Mucosa of stomach (tissue), 1 donor: ENCODE measurements around the gene GNG5.
A peak's percentile ranks its signal among the peaks of the same experiment; 100 is the strongest.

ENCODE experiments used
- H3K27me3 ChIP-seq: one replicate; pipeline ENCODE4 v1.7.0; 2013; ENCODE audit warnings: mild to moderate bottlenecking, low read length; ENCODE audit not compliant: control insufficient read depth, insufficient read depth
- H3K36me3 ChIP-seq: one replicate; pipeline ENCODE4 v1.7.0; 2013; ENCODE audit warnings: low read length; ENCODE audit not compliant: control insufficient read depth, insufficient read depth
- H3K4me1 ChIP-seq: one replicate; pipeline ENCODE4 v1.7.0; 2013; ENCODE audit warnings: mild to moderate bottlenecking, low read length; ENCODE audit not compliant: control insufficient read depth, insufficient read depth
- H3K4me3 ChIP-seq: one replicate; pipeline ENCODE4 v1.7.0; 2013; ENCODE audit warnings: low read length
- H3K9ac ChIP-seq: one replicate; pipeline ENCODE4 v1.7.0; 2013; ENCODE audit warnings: mild to moderate bottlenecking, low read length, moderate library complexity
- H3K9me3 ChIP-seq: one replicate; pipeline ENCODE4 v1.7.0; 2013; ENCODE audit warnings: mild to moderate bottlenecking, low read length, moderate library complexity; ENCODE audit not compliant: control insufficient read depth
- donor health status: Pancreatic carcinoma.

Gene GNG5

GRCh38 chr1:84506729-84507453 lies 510 bp upstream of the GNG5 start:
- no peaks in the 10 kb centered on the region for H3K4me1 ChIP-seq
- no peaks in the 10 kb centered on the region for H3K36me3 ChIP-seq
- no peaks in the 10 kb centered on the region for H3K27me3 ChIP-seq
- H3K4me3 ChIP-seq, result peak overlapping the region; percentile 71
- H3K9me3 ChIP-seq, result no peaks in the 10 kb centered on the region
- peak overlapping the region; percentile 86 for H3K9ac ChIP-seq

- H3K9me3 ChIP-seq, result no peaks in the 10 kb centered on the region
- peaks cover 2% of the 10 kb centered on the region for H3K4me1 ChIP-seq
- no peaks in the 10 kb centered on the region for H3K36me3 ChIP-seq
- peak overlapping the region; percentile 71 for H3K4me3 ChIP-seq
- H3K9ac ChIP-seq, result peak overlapping the region; percentile 86
- H3K27me3 ChIP-seq, result no peaks in the 10 kb centered on the region
Measured at GRCh38 chr1:84505493-84506001, 834 bp downstream of the GNG5 start.

- H3K9ac ChIP-seq, result peak overlapping the region; percentile 86
- H3K36me3 ChIP-seq, result no peaks in the 10 kb centered on the region
- H3K27me3 ChIP-seq, result no peaks in the 10 kb centered on the region
- H3K4me3 ChIP-seq, result peak overlapping the region; percentile 71
- peaks cover 4% of the 10 kb centered on the region for H3K4me1 ChIP-seq
- no peaks in the 10 kb centered on the region for H3K9me3 ChIP-seq
Measured at GRCh38 chr1:84504580-84505492, 1.5 kb downstream of the GNG5 start.

GRCh38 chr1:84502927-84503326 lies 3.5 kb downstream of the GNG5 start:
- Histone ChIP-seq H3K27me3 (no peaks in the 10 kb centered on the region), H3K4me1 (peaks cover 4% of the 10 kb centered on the region)

GRCh38 chr1:84497631-84498275 lies 8.6 kb downstream of the GNG5 start:
- peaks cover 9% of the 10 kb centered on the region for H3K4me1 ChIP-seq

More at GRCh38 chr1:84502927-84503326, 3.5 kb downstream of the GNG5 start:
- Histone ChIP-seq H3K4me3 (no peak overlapping the region), H3K9ac (no peak overlapping the region), H3K9me3 (no peaks in the 10 kb centered on the region), H3K36me3 (peaks cover under 1% of the 10 kb centered on the region)

GRCh38 chr1:84496498-84496897 lies 9.9 kb downstream of the GNG5 start:
- H3K4me3 ChIP-seq, result no peak overlapping the region
- peaks cover 9% of the 10 kb centered on the region for H3K4me1 ChIP-seq
- no peak overlapping the region for H3K9ac ChIP-seq
- H3K36me3 ChIP-seq, result peaks cover 6% of the 10 kb centered on the region
- no peaks in the 10 kb centered on the region for H3K9me3 ChIP-seq
- H3K27me3 ChIP-seq, result no peaks in the 10 kb centered on the region

More at GRCh38 chr1:84497631-84498275, 8.6 kb downstream of the GNG5 start:
- Histone ChIP-seq H3K9ac (no peak overlapping the region), H3K36me3 (peaks cover 6% of the 10 kb centered on the region), H3K4me3 (no peak overlapping the region), H3K9me3 (no peaks in the 10 kb centered on the region), H3K27me3 (no peaks in the 10 kb centered on the region)

GRCh38 chr1:84493747-84494146 lies 12.6 kb downstream of the GNG5 start:
- H3K27me3 ChIP-seq, result no peaks in the 10 kb centered on the region
- H3K9ac ChIP-seq, result no peak overlapping the region
- peaks cover 11% of the 10 kb centered on the region for H3K36me3 ChIP-seq
- H3K9me3 ChIP-seq, result no peaks in the 10 kb centered on the region
- peaks cover 5% of the 10 kb centered on the region for H3K4me1 ChIP-seq
- H3K4me3 ChIP-seq, result no peak overlapping the region

- Histone ChIP-seq H3K36me3 (peaks cover 8% of the 10 kb centered on the region), H3K4me3 (no peak overlapping the region), H3K9me3 (no peaks in the 10 kb centered on the region), H3K27me3 (no peaks in the 10 kb centered on the region), H3K4me1 (peaks cover 3% of the 10 kb centered on the region), H3K9ac (no peak overlapping the region)
Measured at GRCh38 chr1:84492726-84493125, 13.7 kb downstream of the GNG5 start.

- H3K4me3 ChIP-seq, result no peak overlapping the region
- H3K27me3 ChIP-seq, result no peaks in the 10 kb centered on the region
- H3K36me3 ChIP-seq, result peaks cover 5% of the 10 kb centered on the region
- no peaks in the 10 kb centered on the region for H3K9me3 ChIP-seq
- H3K4me1 ChIP-seq, result no peaks in the 10 kb centered on the region
- no peak overlapping the region for H3K9ac ChIP-seq
Measured at GRCh38 chr1:84489766-84490165, 16.6 kb downstream of the GNG5 start.

GRCh38 chr1:84488107-84488506 lies 18.3 kb downstream of the GNG5 start:
- Histone ChIP-seq H3K4me1 (no peaks in the 10 kb centered on the region), H3K4me3 (no peak overlapping the region), H3K9ac (no peak overlapping the region), H3K9me3 (no peaks in the 10 kb centered on the region), H3K27me3 (no peaks in the 10 kb centered on the region), H3K36me3 (peaks cover 5% of the 10 kb centered on the region)

- no peak overlapping the region for H3K9ac ChIP-seq
- H3K4me1 ChIP-seq, result peaks cover 8% of the 10 kb centered on the region
- H3K36me3 ChIP-seq, result peaks cover 6% of the 10 kb centered on the region
- H3K27me3 ChIP-seq, result peaks cover 8% of the 10 kb centered on the region
- no peak overlapping the region for H3K4me3 ChIP-seq
- no peaks in the 10 kb centered on the region for H3K9me3 ChIP-seq
Measured at GRCh38 chr1:84481317-84481716, 25.1 kb downstream of the GNG5 start.
